IPS-18a (cell line): ENCODE results near the gene ABCA3.

Source experiments
- H3K27ac ChIP-seq: one replicate; pipeline ENCODE4 v1.5.1; 2013; ENCODE audit warnings: low read length
- H3K27me3 ChIP-seq: one replicate; pipeline ENCODE4 v1.6.1; 2013; ENCODE audit warnings: mild to moderate bottlenecking, low read length; ENCODE audit not compliant: control insufficient read depth, insufficient read depth
- H3K36me3 ChIP-seq: one replicate; pipeline ENCODE4 v1.6.1; 2013; ENCODE audit warnings: low read depth, low read length; ENCODE audit not compliant: control insufficient read depth
- H3K4me1 ChIP-seq: one replicate; pipeline ENCODE4 v1.6.1; 2013; ENCODE audit warnings: low read depth, low read length; ENCODE audit not compliant: control insufficient read depth
- H3K4me3 ChIP-seq: one replicate; pipeline ENCODE4 v1.5.1; 2013; ENCODE audit warnings: low read length
- H3K9ac ChIP-seq: one replicate; pipeline ENCODE4 v1.6.1; 2013; ENCODE audit warnings: mild to moderate bottlenecking, low read length, moderate library complexity
- H3K9me3 ChIP-seq: one replicate; pipeline ENCODE4 v1.6.1; 2013; ENCODE audit warnings: low read depth, low read length; ENCODE audit not compliant: control insufficient read depth

ABCA3 gene

DNA sequence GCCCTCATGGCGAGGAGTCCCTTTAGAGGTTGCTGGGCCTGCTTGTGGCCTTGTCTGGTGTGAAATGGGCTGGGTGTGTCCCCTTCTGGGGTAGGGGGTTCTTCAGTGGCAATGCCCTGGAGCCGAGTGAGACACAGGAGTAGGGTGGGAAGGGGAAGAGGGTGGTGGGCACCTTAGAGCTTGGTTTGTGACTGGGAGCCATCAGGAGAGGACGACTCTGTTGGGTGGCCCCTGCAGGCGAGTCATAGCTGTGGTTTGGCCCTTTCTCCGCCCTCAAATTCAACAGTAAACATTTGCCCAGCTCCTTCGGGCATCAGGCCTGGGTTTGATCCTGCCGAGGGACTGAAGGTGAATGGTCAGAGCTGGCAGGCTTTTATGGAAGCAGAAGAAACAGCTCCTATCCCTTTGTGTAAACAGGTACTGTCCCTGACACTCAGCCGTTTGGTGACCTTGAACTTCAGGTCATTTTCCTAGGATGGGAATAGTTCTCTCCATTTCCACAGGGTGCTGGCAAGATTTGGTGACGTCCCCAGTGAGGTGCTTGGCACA lies 114.2 kb downstream of the ABCA3 start:
- Histone ChIP-seq H3K4me3 (no peak overlapping the region), H3K4me1 (no peaks in the 10 kb centered on the region), H3K9me3 (no peaks in the 10 kb centered on the region), H3K36me3 (peaks cover 15% of the 10 kb centered on the region), H3K9ac (no peak overlapping the region), H3K27me3 (no peaks in the 10 kb centered on the region), H3K27ac (no peak overlapping the region)
